Peyer's patch (tissue), 4 donors: Measurements from ENCODE around the gene BBS9.

Experiments
- POLR2A ChIP-seq, 2 donors: fragments of 450-650 bp; IDR thresholded peaks; one replicate each; pipeline ENCODE4 v1.5.1; 2017; ENCODE audit warnings: antibody characterized with exemption in 2 of 2, mild to moderate bottlenecking in 2 of 2, moderate library complexity in 2 of 2
- TF ChIP-seq, protein P1 (sequence below), 6 experiments: fragments of 450-650 bp in 4 of 6; fragments of 200-600 bp in 2 of 6; sonication (generic) in 1 of 6; IDR thresholded peaks; one replicate each; pipeline ENCODE4 v1.5.1; 2017 to 2019; ENCODE audit warnings: antibody characterized with exemption in 6 of 6, mild to moderate bottlenecking in 3 of 6, moderate library complexity in 1 of 6

DNA sequence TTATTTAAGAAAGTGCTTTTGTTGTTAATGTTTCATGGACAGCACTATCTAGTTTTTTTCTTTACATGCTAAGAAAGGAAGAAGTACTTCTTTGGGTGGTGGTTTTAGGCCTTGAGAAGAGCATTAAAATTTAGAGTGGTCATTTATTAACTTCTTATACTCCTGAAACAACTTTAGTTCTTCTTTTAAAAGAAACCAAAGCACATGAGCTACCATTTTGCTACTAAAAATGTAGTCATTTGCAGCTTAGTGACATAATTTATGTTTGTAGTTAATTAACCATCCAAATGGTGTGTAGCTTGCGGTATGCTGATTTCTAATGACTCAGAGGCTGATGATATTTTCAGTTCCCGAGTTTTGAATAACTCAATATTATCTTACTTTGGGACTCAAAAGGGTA, 207.5 kb downstream of the BBS9 start:
- TF ChIP-seq, protein P1, sequence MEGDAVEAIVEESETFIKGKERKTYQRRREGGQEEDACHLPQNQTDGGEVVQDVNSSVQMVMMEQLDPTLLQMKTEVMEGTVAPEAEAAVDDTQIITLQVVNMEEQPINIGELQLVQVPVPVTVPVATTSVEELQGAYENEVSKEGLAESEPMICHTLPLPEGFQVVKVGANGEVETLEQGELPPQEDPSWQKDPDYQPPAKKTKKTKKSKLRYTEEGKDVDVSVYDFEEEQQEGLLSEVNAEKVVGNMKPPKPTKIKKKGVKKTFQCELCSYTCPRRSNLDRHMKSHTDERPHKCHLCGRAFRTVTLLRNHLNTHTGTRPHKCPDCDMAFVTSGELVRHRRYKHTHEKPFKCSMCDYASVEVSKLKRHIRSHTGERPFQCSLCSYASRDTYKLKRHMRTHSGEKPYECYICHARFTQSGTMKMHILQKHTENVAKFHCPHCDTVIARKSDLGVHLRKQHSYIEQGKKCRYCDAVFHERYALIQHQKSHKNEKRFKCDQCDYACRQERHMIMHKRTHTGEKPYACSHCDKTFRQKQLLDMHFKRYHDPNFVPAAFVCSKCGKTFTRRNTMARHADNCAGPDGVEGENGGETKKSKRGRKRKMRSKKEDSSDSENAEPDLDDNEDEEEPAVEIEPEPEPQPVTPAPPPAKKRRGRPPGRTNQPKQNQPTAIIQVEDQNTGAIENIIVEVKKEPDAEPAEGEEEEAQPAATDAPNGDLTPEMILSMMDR (IDR thresholded peaks at IDR 0.05), result no peak
- TF ChIP-seq POLR2A (IDR thresholded peaks at IDR 0.05), result no peak
